NB4 (cell line): Measurements from ENCODE around the gene TEFM.

Experiments
- DNase-seq: peaks from one replicate; pipeline ENCODE4 v3.0.0; 2010; ENCODE audit warnings: low read depth
- H3K4me3 ChIP-seq: one replicate; pipeline ENCODE4 v1.5.1; 2011; ENCODE audit warnings: mild to moderate bottlenecking, low read depth, low read length, moderate library complexity
- CTCF ChIP-seq: IDR thresholded peaks from one replicate; pipeline ENCODE4 v1.5.1; 2012; ENCODE audit warnings: low read depth, low read length
- MAX ChIP-seq: IDR thresholded peaks from 2 replicates; pipeline ENCODE4 v1.6.1; 2011; ENCODE audit warnings: low read depth, low read length
- MYC ChIP-seq: IDR thresholded peaks from 2 replicates; pipeline ENCODE4 v1.6.1; 2011; ENCODE audit warnings: low read depth, low read length
- POLR2A ChIP-seq: IDR thresholded peaks from 2 replicates; pipeline ENCODE4 v1.6.1; 2011; ENCODE audit warnings: mild to moderate bottlenecking; ENCODE audit not compliant: insufficient read length; ENCODE audit errors: extremely low read depth

TEFM gene

GRCh38 chr17:30922235-30923030 is 16.4 kb upstream of the TEFM start:
- H3K4me3 ChIP-seq = no peak overlapping the region
- no peak for DNase-seq

GRCh38 chr17:30921544-30922196 is 15.6 kb upstream of the TEFM start, which contains the start of gene ADAP2:
ADAP2 (plus strand) TSS chr17:30921945; CDS start chr17:30922015, 70 bp downstream.
- peak; percentile 50 for DNase-seq
- TF ChIP-seq CTCF = no peak
- no peak for TF ChIP-seq MAX
- TF ChIP-seq MYC = no peak
- TF ChIP-seq POLR2A = no peak
- H3K4me3 ChIP-seq = no peak within 1 kb of the TSS

More at GRCh38 chr17:30922235-30923030, 16.4 kb upstream of the TEFM start:
- no peak for TF ChIP-seq POLR2A

GRCh38 chr17:30920683-30921543 is 14.9 kb upstream of the TEFM start:
- TF ChIP-seq POLR2A (no peak), CTCF (no peak), MAX (no peak), MYC (no peak)
- no peak for DNase-seq
- H3K4me3 ChIP-seq = no peak overlapping the region

- H3K4me3 ChIP-seq = no peak overlapping the region
- TF ChIP-seq CTCF = no peak
- TF ChIP-seq POLR2A = no peak
- no peak for TF ChIP-seq MYC
- no peak for TF ChIP-seq MAX
- no peak for DNase-seq
These were observed 14.2 kb upstream of the TEFM start for GRCh38 chr17:30920282-30920681.

- DNase-seq = no peak
- TF ChIP-seq CTCF (no peak), MAX (no peak), MYC (no peak), POLR2A (no peak)
- no peak overlapping the region for H3K4me3 ChIP-seq
These were observed 11.0 kb upstream of the TEFM start for GRCh38 chr17:30917050-30917449.
